GM12872 (cell line): Measurements from ENCODE around the gene HTR3A.

Experiments used
- TF ChIP-seq, protein P1 (sequence below): IDR thresholded peaks from 3 replicates; pipeline ENCODE4 v1.5.1; 2011; ENCODE audit warnings: low read depth, mild to moderate bottlenecking, low read length, moderate library complexity; ENCODE audit not compliant: insufficient read depth

HTR3A gene

DNA sequence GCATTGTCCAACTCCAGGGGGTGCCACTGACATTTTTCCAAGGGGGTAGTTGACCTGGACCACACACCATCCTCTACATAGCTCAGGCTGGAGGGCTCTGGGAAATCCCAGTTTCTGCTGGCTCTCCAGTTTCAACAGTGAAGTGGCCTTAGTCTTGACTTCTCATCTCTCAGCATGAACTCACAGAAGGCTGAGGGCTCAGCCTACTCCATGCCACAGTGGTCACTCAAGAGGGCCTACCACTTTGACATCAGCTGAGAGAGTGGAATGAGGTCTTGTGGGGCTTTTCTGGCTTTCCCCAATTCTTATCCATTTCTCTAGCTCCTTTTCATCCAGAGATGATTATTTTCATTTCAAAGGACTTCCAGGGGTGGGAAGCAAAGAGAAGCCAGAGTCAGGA is 7.4 kb downstream of the HTR3A start:
- TF ChIP-seq, protein P1, sequence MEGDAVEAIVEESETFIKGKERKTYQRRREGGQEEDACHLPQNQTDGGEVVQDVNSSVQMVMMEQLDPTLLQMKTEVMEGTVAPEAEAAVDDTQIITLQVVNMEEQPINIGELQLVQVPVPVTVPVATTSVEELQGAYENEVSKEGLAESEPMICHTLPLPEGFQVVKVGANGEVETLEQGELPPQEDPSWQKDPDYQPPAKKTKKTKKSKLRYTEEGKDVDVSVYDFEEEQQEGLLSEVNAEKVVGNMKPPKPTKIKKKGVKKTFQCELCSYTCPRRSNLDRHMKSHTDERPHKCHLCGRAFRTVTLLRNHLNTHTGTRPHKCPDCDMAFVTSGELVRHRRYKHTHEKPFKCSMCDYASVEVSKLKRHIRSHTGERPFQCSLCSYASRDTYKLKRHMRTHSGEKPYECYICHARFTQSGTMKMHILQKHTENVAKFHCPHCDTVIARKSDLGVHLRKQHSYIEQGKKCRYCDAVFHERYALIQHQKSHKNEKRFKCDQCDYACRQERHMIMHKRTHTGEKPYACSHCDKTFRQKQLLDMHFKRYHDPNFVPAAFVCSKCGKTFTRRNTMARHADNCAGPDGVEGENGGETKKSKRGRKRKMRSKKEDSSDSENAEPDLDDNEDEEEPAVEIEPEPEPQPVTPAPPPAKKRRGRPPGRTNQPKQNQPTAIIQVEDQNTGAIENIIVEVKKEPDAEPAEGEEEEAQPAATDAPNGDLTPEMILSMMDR = no peak

DNA sequence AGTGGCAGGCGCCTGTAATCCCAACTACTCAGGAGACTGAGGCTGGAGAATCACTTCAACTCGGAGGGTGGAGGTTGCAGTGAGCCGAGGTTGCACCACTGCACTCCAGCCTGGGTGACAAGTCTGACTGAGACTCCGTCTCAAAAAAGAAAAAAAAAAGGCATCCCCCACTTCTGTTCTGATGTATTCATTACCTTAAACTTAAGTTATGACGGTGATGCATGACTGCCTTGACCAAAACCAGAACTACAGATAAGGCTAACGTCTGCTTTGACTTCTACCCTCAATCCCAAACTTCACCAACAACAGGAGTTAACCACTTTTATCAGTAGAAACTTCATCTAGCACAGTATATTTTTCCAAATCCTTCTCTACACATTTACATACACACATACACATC is 9.9 kb downstream of the HTR3A start:
- TF ChIP-seq, protein P1 = no peak

DNA sequence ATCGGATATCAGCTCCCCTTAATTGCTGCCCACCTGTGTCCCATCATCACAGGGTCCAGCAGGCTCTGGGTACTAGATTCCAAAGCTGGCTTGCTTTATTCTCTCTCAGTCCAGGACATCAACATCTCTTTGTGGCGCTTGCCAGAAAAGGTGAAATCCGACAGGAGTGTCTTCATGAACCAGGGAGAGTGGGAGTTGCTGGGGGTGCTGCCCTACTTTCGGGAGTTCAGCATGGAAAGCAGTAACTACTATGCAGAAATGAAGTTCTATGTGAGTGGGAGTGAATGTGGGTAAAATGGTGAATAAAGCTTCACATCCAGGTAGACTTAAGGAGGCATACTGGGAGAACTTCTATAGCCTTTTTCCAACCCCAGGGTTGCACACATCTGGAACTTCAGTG is 11.0 kb downstream of the HTR3A start:
- TF ChIP-seq, protein P1 = no peak

DNA sequence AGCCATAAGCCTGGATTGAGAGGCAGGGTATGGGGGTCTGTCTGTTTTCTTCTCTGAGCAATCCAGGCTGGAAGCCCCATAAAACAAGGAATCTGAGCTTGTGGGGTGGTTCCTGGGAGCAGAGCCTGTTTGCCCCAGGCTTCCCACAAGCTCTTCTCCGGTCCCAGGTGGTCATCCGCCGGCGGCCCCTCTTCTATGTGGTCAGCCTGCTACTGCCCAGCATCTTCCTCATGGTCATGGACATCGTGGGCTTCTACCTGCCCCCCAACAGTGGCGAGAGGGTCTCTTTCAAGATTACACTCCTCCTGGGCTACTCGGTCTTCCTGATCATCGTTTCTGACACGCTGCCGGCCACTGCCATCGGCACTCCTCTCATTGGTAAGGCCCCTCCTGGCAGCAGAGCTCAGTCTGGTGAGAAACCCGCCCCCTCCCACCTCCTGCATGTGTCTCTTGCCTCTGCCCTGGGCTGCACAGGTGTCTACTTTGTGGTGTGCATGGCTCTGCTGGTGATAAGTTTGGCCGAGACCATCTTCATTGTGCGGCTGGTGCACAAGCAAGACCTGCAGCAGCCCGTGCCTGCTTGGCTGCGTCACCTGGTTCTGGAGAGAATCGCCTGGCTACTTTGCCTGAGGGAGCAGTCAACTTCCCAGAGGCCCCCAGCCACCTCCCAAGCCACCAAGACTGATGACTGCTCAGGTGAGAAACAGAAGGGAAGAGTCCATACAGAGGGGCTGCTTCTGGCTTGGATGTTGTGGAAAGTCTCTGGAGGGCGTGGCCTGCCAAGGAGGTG is 11.6 kb downstream of the HTR3A start:
- TF ChIP-seq, protein P1 = no peak

DNA sequence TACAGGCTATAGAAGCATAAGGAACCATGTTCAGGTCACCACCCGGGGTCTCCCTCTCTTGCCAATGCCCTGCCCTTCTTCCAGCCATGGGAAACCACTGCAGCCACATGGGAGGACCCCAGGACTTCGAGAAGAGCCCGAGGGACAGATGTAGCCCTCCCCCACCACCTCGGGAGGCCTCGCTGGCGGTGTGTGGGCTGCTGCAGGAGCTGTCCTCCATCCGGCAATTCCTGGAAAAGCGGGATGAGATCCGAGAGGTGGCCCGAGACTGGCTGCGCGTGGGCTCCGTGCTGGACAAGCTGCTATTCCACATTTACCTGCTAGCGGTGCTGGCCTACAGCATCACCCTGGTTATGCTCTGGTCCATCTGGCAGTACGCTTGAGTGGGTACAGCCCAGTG is 14.5 kb downstream of the HTR3A start:
- TF ChIP-seq, protein P1 = no peak

DNA sequence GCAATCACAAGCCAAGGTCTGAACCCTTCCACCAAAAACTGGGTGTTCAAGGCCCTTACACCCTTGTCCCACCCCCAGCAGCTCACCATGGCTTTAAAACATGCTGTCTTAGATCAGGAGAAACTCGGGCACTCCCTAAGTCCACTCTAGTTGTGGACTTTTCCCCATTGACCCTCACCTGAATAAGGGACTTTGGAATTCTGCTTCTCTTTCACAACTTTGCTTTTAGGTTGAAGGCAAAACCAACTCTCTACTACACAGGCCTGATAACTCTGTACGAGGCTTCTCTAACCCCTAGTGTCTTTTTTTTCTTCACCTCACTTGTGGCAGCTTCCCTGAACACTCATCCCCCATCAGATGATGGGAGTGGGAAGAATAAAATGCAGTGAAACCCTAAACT is 15.0 kb downstream of the HTR3A start:
- TF ChIP-seq, protein P1 = no peak

DNA sequence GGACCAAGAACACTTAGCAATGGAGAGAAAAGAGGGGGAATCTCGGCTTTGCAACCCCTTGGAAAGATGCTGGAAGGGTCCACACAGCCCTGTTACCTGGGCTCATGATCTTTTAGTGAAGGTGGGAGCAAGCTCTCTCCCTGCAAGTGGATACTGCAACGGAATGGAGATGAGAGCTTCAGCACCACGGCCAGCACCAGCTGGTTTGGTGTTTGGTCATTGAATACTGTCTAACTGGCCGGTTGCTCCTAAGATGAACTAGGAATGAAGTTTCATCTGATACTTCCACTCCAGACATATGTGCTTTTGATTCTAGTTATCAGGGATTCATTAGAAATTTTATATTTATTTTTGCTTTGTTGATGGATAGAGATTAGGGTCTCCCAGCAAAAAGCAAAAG is 16.3 kb downstream of the HTR3A start:
- TF ChIP-seq, protein P1 = no peak
